GM21825 (cell line): ENCODE results near the gene DRD4.

Experiments
- ATAC-seq: cut with Tn5 transposase; IDR thresholded peaks from one replicate; pipeline ENCODE4 v1.9.1; 2021; ENCODE audit warnings: mild to moderate bottlenecking, moderate library complexity; ENCODE audit not compliant: unreplicated experiment

The DRD4 gene

DNA sequence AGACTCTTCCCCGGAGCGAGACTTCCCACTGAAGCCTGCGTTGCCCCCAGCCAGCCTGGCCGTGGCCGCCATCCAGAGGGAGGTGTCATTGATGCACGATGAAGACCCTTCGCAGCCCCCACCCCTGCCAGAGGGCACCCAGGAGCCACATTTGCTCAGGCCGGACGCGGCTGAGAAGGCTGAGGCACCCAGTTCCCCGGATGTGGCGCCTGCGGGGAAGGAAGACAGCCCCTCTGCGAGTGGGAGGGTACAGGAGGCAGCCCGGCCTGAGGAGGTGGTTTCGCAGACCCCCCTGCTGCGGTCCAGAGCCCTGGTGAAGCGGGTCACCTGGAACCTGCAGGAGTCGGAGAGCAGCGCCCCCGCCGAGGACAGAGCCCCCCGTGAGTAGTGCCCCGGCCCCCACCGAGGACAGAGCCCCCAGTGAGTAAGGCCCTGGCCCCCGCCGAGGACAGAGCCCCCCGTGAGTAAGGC lies 27.7 kb upstream of the DRD4 start:
- ATAC-seq = no peak

DNA sequence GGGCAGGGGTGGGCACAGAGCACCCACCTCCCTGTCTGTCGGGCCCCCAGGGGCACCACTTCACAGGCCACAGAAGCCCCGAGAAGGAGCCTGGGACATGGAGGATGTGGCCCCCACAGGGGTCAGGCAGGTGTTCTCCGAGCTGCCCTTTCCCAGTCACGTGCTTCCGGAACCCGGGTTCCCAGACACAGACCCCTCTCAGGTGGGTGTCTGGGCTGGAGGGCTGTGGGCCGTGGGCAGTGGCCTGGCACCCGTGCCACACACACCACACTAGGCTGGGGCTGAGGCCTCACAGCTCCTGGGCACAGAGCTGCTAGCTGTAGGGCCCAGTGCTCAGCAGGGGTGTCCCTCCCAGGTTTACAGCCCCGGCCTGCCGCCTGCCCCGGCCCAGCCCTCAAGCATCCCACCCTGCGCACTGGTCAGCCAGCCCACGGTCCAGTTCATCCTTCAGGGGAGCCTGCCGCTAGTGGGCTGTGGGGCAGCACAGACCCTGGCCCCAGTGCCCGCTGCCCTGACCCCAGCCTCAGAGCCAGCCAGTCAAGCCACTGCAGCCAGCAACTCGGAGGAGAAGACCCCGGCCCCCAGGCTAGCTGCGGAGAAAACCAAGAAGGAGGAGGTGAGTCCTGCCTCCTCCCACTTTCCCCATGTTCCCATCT lies 26.8 kb upstream of the DRD4 start:
- ATAC-seq = no peak

DNA sequence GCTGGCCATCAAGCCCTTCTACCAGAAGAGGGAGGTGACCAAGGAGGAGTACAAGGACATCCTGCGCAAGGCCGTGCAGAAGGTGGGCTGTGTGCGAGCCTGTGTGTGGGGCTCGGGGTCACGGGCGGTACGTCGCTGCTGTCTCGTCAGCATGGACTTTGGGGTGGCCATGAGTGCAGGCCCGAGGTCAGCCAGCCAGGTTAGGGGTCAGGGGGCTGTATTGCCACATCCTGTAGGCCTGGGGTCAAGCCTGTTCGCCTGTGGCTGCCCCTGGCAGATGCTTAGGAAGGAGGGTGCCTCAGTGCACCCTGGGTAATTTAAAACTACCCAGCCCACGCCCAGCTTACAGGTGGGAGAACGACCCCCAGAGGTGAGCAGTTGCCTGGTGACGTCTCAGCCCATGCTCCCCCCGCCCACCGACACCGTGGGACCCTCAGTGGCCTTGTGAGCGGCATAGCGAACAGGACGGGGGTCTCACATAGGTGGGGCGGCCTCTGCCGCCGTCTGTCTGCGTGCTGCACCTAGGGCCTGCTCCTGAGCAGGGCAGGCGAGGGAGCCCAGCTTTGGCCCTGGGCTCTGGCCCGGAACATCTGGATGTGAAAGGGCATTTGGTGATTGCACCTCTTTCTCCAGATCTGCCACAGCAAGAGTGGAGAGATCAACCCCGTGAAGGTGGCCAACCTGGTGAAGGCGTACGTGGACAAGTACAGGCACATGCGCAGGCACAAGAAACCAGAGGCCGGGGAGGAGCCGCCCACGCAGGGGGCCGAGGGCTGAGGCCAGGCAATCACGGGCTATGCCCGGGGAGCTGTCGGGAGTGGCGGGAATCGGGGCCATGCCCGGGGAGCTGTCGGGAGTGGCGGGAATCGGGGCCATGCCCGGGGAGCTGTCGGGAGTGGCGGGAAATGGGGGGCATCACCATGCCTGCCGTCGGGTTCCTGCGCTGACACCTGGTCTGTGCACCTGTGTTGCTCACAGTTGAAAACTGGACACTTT lies 25.8 kb upstream of the DRD4 start:
- ATAC-seq = no peak

DNA sequence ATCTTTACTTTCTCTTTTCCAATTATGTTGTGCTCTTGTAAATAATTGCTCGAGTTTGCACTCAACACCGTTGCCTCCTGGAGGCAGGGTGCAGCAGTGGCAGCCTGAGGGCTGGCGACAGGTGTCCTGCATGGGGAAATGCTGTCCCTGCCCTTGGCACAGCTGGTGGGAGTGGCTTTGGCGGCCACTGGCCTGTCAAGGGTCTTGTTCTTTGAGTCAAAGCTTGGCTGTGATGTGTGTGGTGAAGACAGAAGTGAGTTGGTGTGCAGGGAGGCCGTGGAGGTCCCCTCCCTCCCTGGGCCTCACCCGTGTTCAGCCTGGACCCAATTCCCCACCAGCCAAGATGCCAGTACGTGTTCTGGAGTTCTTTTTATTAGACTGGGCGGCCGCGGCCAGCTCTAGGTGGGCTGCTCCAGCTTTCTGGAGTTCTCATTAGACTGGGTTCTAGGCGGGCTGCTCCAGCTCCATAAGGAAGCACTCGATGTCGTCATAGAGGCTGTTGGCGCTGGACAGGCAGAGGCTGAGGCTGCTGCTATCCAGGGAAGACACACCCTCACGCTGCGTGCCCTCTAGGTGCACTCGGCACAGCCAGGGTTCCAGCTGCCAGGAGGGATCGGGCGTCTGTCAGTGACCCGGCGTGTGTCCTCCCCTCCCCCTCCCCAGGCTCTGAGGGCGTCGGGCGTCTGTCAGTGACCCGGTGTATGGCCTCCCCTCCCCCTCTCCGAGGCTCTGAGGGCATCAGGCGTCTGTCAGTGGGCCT lies 24.7 kb upstream of the DRD4 start:
- no peak for ATAC-seq

DNA sequence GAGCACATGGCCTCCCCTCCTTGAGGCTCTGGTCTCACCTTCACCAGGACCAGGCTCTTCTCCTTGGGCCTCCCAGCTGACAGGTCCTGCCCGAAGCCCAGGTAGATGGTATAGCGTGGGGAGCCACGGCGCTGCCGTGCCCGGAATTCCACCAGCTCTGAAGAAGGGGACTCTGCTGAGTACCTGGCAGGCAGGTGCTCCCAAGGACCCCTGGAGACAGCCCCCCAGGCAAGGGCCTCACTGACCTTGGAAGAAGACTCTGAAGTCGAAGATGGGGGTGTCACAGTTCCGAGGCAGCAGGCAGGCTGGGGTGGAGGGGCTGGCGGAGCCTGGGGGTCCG lies 24.1 kb upstream of the DRD4 start:
- no peak for ATAC-seq

DNA sequence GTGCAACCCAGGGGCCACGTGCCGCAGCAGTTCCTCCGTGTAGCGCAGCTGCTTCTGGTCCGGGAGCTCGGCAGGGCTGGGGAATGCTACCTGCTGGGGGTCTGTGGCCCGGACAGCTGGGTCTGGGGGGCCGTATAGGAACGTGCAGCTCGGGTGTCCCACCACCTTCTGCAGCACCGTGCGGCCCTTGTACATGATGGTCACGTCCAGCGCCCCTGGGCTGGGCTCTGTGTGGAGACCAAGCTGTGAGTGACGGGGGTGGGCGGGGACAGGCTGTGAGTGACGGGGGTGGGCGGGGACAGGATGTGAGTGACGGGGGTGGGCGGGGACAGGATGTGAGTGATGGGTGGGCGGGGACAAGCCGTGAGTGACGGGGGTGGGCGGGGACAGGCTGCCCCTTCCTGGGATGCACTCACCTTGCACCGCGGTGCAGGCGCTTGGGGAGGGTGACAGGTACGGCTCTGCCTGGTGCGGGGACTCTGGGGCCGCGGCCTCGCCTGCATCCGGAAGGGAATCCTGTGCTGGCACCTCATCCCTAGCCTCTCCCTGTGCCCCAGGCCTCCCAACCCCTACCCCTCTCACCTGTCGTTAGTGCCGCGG lies 23.6 kb upstream of the DRD4 start:
- ATAC-seq = no peak

- ATAC-seq = no peak
Observed at GRCh38 chr11:614021-614622, 22.9 kb upstream of the DRD4 start.

GRCh38 chr11:614623-615503 lies 22.2 kb upstream of the DRD4 start:
- ATAC-seq = no peak

DNA sequence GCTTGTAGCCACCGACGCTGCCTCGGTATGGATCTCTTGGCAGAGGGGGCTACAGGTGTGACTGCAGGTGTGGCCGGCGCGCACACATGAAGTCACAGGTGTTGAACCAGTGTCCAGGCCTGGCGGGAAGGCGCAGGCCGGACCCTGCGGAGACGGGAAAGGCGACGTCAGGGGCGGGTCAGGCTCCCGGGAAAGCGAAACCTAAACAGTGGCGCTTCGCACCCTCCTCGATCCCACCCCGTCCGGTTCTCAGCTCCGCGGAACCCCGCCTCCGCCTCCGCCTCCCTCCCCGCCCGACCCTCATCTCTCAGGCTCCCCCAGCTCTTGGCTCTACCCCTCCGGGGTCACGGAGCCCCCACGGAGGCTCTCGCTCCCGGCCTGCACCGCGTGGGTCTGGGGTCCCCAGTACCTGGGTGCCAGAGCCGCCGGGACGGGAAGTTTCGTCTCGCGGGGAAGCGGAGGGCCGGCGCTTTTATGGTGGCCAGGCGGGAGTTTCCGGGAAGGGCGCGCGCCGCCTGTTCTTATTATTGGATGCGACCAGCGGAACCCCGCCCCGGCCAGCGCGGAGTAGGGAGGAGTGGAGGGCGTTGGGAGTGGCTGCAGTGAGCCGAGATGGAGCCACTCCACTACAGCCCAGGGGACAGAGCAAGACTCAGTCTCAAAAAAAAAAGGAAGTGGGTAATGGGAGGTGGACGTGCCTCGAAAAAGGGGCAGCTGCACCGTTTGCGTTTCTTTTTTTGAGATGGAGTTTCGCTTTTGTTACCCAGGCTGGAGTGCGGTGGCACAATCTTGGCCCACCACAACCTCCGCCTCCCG lies 21.4 kb upstream of the DRD4 start, which contains the start of gene IRF7:
IRF7 (minus strand) TSS at position 447 of the 816 bp plus-strand sequence. CDS start 586 bp downstream, outside the sequence.
- ATAC-seq = peak; percentile 75

GRCh38 chr11:616320-617198 lies 20.5 kb upstream of the DRD4 start:
- no peak for ATAC-seq

GRCh38 chr11:617199-617911 lies 19.7 kb upstream of the DRD4 start:
- ATAC-seq = no peak

GRCh38 chr11:617912-618682 lies 19.0 kb upstream of the DRD4 start:
- no peak for ATAC-seq

DNA sequence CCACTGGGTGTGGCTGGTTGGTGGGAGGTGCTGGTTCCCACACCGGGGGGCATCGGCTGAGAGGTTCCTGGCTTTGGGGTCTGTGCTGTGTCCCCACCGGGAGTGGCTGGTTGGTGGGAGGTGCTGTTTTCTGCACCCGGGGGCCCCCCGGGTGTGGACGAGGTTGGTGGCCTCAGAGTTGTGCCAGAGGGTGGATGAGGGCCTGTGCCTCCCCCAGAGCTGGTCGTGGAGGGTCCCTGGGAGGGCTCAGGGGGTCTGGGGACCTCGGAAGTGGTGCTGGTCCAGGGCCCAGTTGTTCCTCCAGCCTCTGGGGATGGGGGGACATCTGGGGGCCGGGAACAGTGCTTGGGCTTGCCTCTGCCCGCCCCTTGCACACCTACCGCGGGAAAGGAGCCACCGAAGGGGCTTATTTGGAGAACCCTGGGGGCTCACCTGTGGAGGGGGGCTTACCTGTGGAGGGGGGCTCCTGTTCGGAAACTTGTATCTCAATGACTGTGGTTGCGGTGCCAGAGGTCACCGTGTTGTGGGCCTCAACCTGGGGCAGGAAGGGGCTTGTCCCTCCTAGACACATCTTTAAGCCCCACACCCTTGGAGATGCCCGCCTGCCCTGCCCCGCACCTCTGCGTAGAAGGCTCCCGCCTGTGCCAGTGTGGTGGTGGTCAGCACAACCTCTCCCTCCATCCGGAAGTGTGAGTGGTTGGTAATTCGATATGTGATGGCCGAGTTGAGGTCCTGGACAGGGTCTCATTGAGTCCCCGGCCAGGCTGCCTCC lies 18.0 kb upstream of the DRD4 start:
- ATAC-seq = no peak

- ATAC-seq = no peak
Observed at GRCh38 chr11:619628-620050, 17.4 kb upstream of the DRD4 start.

DNA sequence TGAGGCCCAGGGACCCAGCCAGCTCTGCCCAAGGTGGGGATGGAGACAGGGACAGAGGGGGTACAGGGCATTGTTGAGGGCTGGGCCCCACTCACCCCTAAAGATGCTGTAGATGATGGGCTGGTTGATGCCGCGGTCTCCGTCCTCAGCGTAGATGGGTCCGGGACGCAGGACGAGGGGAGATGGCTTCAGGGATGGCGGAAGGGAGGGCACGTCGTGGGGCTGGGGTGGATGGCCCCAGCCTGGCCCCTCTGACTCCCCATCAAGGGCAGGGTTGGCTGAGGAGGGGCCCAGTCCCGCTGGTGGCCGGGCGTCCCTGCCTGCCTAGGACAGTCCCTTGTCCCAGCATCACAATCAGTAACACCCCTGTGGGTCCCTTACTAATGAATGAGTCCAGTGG lies 16.9 kb upstream of the DRD4 start:
- ATAC-seq = no peak
